GM11168 (cell line): ENCODE data around the gene RALGPS1.

Experiments used
- in situ Hi-C: fragments of 300-500 bp; cut with MboI; formaldehyde crosslinking; loops from one replicate; pipeline ENCODE4 v1.12.0; 2022; ENCODE audit warnings: low sequenced_read_pairs; ENCODE audit not compliant: unreplicated experiment

The RALGPS1 gene

GRCh38 chr9:127066060-127066850 is 151.7 kb downstream of the RALGPS1 start:
- in situ Hi-C loops: no loop called here

- in situ Hi-C loops: no loop called here
Measured at GRCh38 chr9:127066851-127067136, 152.2 kb downstream of the RALGPS1 start.

- in situ Hi-C loops: no loop called here
Measured at GRCh38 chr9:127067603-127068220, 153.1 kb downstream of the RALGPS1 start.

- in situ Hi-C loops: no loop called here
Measured at GRCh38 chr9:127074561-127075548, 160.3 kb downstream of the RALGPS1 start.

GRCh38 chr9:127075624-127076372 is 161.2 kb downstream of the RALGPS1 start:
- in situ Hi-C loops: no loop called here

- in situ Hi-C loops: no loop called here
Measured at GRCh38 chr9:127076860-127077643, 162.5 kb downstream of the RALGPS1 start.

- in situ Hi-C loops: no loop called here
Measured at GRCh38 chr9:127077644-127077946, 163.0 kb downstream of the RALGPS1 start.

- in situ Hi-C loops: no loop called here
Measured at GRCh38 chr9:127078336-127078735, 163.8 kb downstream of the RALGPS1 start.

- in situ Hi-C loops: no loop called here
Measured at GRCh38 chr9:127078988-127079387, 164.4 kb downstream of the RALGPS1 start.

GRCh38 chr9:127079446-127080140 is 165.0 kb downstream of the RALGPS1 start:
- in situ Hi-C loops: no loop called here

- in situ Hi-C loops: no loop called here
Measured at GRCh38 chr9:127081250-127082185, 166.9 kb downstream of the RALGPS1 start.

GRCh38 chr9:127083138-127083980 is 168.8 kb downstream of the RALGPS1 start:
- in situ Hi-C loops: no loop called here

- in situ Hi-C loops: no loop called here
Measured at GRCh38 chr9:127084076-127085039, 169.8 kb downstream of the RALGPS1 start.

- in situ Hi-C loops: no loop called here
Measured at GRCh38 chr9:127085186-127085585, 170.6 kb downstream of the RALGPS1 start.

GRCh38 chr9:127086771-127087170 is 172.2 kb downstream of the RALGPS1 start:
- in situ Hi-C loops: no loop called here

GRCh38 chr9:127087411-127087810 is 172.8 kb downstream of the RALGPS1 start:
- in situ Hi-C loops: no loop called here
